Measurements from ENCODE around the gene HOTAIR.

DNA sequence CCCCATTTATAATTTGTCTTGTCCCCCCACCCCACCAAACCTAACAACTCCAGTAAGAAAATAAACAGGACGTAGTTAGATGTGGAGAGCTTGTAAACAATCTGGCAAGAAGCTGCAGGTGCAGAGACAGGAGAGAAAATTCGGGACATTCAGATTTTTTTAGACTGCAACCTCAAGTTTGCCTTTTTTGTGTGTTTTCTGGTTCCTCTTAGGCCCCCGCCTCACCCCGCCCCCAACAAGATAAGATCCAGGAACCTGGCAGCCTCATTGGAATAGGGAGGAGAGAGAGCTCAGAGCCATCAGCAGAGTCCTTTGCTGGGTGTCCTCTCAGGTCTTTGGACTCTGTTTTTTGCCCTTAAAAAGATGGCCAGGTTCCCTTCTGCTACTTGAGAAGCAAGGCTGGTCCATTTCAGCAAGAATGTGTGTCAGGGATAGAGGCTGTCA is 13.1 kb upstream of the HOTAIR start:
- TF ChIP-seq, protein P1, sequence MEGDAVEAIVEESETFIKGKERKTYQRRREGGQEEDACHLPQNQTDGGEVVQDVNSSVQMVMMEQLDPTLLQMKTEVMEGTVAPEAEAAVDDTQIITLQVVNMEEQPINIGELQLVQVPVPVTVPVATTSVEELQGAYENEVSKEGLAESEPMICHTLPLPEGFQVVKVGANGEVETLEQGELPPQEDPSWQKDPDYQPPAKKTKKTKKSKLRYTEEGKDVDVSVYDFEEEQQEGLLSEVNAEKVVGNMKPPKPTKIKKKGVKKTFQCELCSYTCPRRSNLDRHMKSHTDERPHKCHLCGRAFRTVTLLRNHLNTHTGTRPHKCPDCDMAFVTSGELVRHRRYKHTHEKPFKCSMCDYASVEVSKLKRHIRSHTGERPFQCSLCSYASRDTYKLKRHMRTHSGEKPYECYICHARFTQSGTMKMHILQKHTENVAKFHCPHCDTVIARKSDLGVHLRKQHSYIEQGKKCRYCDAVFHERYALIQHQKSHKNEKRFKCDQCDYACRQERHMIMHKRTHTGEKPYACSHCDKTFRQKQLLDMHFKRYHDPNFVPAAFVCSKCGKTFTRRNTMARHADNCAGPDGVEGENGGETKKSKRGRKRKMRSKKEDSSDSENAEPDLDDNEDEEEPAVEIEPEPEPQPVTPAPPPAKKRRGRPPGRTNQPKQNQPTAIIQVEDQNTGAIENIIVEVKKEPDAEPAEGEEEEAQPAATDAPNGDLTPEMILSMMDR (IDR thresholded peaks at IDR 0.05), result no peak
- TF ChIP-seq POLR2A (IDR thresholded peaks at IDR 0.05; ENCODE audit: low read length) (no peak), EHMT2 (IDR thresholded peaks at IDR 0.05; ENCODE audit: low read depth) (no peak)
- TF ChIP-seq, protein P2, sequence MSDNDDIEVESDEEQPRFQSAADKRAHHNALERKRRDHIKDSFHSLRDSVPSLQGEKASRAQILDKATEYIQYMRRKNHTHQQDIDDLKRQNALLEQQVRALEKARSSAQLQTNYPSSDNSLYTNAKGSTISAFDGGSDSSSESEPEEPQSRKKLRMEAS (IDR thresholded peaks at IDR 0.05), result no peak

All from A549 (cell line).